Fibroblast of skin of abdomen (primary cell): Measurements from ENCODE around the gene GAS2L1.

Source experiments
- DNase-seq: peaks from one replicate; pipeline ENCODE4 v3.0.0-alpha.2; 2013

The GAS2L1 gene

DNA sequence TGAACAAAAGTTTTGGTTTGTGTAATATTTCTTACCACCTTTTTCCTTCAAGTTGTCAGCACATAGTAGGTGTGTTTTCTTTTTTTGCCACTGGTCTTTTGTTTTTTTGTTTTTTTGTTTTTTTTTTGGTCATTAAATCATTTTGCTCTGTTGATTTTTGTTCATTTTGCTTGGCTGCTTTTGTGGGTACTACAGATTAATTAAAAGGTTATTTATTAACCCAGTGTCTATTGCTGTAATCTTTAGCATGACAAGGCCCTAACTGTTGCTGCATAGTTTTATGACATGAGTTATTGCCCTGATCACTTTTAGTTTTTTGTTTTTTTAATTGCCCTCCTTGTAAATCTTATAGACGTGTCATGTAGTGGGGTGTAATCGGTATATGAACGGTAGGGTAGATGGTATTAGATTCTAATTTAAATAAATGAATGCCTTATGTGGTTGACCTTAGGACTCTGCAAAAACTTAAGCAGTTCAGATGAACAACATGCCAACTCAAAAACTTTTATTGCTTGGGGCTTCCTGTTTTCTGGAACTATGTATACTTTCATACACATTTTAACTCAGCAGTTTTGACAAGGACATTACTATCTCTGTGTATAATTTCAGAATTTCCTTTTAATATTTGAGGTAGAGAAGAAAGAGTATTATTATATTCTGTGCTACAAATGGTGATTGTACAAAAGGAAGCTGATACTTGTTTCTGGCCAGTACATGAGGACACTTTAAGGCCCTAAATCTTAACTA lies 30.5 kb upstream of the GAS2L1 start:
- no peak for DNase-seq

DNA sequence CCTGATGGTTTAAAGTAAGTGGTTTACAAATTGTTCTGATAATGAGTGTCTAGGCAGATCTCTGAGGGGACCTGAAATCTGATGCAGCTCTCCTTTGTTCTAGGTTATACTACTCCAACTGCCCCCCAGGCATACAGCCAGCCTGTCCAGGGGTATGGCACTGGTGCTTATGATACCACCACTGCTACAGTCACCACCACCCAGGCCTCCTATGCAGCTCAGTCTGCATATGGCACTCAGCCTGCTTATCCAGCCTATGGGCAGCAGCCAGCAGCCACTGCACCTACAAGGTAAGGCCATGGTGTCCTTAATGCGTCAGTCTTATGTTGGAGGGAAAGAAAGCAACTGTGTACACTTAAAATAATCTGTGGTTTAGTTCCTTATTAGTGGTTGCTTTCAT lies 28.5 kb upstream of the GAS2L1 start:
- no peak for DNase-seq

DNA sequence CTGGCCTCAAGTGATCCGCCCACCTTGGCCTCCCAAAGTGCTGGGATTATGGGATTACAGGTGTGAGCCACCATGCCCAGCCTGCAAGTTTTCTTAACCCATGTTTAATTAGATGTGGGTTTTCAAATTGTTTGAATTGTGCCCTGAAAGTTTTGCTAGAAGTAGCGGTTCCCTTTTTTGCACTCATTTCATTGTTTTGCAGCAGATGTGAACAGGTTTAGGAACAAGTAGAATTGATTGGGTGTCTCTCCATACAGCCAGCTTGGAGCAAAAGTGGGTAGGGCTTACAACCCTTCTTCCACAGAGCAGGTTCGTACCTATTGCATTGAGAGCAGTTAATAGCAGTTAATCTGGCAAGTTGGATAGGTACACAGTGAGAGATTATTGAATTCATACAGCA lies 22.3 kb upstream of the GAS2L1 start:
- DNase-seq, result no peak

DNA sequence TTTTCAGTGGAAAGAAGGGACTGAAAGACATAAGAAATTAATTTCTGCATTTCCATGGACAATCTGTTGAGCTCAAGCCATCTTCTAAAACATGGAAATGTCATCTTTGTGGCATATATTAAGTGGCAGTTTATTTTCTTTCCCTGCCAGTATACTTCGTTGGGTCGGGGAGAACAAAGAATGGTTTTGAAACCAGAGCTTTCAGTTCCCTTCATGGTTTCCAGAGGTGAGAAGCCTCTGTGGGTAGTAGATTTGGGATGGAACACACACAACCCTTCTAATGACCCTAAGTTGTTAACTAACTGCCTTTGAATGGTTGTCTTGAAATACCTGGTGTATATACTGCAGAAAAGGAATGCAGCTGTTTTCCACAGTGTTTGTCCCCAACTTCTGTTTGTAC lies 17.6 kb upstream of the GAS2L1 start:
- DNase-seq, result no peak

DNA sequence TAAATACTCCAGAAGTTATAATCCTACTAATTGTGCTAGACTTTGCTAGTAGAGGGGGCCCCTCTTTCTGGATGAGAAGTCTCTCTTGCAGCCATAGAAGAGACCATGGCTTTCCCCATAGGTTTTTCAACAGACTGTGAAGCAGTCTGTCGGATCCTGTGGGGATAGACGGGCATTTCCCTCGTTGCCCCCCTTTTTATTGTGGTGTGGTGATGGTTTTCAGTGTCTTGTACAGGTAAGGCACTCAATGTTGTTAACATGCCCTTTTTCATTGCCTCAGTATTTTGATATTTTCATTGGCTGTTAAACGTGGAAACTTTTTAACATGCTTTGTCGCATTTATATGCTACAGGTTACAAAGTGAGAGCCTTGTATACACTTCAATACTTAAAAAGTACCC lies 16.4 kb upstream of the GAS2L1 start:
- DNase-seq, result no peak

DNA sequence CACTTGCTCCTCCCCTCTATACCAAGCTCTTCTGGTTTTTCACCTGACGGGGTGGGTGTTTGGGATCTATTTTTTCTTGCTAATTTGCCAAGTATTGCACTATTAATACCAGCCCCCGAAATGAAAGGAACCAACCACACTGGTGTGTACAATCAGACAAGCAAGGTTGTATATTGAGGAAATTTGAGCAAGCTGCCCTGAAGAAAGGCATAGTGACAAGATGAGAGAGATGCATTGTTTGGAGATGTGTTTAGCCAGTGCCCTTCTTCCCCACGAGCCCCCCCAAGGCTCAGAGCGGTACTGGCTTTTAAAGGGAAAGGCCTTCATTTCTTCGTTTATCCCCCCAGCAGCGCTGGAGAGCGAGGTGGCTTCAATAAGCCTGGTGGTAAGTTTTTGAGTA lies 15.2 kb upstream of the GAS2L1 start:
- DNase-seq, result no peak

DNA sequence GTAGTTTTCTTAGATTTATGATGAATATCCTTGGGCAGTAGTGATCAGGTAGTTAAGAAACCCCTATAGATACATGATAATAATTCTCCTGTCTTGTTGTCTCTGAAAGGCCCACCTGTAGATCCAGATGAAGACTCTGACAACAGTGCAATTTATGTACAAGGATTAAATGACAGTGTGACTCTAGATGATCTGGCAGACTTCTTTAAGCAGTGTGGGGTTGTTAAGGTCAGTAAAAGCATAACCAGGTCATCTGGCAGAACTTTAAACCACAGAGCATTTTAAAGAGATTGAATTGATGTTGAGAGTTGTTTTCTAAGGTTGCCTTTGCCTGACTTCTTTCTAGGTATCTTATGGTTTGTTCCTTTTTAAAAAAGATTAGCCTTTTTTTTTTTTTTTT lies 14.1 kb upstream of the GAS2L1 start:
- no peak for DNase-seq

DNA sequence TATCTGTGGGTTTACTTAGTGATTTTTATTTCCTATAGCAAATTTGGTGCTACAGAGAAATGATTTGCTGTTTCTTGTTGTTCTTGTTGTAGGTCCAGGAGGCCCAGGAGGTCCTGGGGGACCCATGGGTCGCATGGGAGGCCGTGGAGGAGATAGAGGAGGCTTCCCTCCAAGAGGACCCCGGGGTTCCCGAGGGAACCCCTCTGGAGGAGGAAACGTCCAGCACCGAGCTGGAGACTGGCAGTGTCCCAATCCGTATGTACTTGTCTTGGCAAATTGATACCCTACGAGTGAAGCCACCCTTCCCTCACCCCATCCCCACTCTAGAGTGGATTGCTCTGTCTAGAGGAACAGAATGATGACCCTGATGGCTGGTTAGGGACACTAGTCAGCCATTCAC lies 7.8 kb upstream of the GAS2L1 start:
- no peak for DNase-seq

DNA sequence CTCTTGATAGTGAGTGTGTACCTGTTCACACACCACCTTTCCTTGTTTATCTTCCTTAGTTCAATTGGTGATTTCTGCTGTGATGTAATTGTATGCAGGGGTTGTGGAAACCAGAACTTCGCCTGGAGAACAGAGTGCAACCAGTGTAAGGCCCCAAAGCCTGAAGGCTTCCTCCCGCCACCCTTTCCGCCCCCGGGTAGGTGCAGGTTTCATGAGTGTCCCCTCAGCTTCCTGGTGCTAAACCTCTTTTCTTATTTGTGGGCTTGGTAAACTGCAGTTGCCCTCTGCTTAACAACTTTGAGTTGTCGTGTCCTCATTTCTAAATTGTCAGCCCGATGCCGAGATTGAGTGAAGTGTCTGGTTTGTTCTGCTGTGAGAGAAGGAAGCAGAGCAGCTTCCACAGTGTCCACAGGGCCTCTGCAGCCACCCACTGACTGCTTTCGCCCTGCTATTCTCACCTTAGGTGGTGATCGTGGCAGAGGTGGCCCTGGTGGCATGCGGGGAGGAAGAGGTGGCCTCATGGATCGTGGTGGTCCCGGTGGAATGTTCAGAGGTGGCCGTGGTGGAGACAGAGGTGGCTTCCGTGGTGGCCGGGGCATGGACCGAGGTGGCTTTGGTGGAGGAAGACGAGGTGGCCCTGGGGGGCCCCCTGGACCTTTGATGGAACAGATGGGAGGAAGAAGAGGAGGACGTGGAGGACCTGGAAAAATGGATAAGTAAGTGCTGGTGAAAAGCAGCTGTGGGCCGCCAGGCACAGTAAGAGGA lies 7.1 kb upstream of the GAS2L1 start:
- DNase-seq, result no peak

DNA sequence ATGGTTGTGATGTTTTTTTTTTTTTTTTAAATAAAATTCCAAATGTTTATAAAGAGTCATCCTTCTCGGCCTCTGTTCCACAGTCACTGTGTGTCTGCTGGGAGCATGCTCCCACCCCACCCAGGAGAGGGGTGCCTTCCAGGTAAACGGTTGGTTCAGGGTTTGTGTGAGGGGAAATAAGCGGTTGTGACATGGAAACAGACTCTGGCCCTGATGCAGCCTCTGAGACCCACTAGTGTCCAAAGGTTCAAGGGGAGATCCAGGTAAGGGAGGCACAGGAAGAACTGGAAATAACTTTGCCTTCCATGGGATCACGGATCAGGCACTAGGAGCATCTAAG lies 6.0 kb upstream of the GAS2L1 start:
- no peak for DNase-seq

DNA sequence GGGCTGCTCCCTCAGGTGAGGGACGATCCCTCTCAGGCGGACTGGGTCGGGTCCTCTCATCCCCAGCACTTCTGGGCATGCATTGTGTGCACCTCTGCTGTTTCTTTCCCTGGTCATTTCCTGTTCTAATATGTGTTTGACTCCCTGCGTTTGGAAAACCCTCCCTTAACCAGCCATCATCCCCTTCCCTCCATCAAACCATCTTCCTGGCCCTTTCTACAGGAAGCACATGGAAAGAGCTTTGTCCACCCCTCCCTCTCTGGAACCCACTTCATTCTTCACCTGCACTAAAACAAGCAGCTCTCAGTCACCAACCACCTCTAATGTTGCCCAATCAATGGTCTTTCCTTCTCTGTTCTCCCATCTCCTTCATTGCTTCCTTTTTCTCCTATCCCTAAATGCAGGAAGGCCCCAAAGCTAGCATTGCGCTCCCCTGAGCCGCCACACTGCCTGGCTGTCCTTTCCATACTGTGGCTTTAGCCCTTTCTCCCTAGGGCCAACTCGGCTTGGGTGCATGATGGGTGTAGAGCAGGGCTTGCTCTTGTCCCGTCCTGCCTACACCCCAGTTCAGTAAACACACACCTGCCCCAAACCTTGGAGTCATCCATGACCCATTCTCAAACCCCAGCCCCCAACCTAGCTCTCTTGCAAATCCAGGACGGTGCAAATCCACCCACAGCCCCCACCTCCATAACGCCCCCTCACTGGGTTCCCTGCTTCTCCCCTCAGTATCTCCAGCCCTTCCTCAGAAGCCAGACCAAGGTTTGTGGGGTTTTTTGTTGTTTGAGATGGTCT lies 5.4 kb upstream of the GAS2L1 start:
- no peak for DNase-seq

DNA sequence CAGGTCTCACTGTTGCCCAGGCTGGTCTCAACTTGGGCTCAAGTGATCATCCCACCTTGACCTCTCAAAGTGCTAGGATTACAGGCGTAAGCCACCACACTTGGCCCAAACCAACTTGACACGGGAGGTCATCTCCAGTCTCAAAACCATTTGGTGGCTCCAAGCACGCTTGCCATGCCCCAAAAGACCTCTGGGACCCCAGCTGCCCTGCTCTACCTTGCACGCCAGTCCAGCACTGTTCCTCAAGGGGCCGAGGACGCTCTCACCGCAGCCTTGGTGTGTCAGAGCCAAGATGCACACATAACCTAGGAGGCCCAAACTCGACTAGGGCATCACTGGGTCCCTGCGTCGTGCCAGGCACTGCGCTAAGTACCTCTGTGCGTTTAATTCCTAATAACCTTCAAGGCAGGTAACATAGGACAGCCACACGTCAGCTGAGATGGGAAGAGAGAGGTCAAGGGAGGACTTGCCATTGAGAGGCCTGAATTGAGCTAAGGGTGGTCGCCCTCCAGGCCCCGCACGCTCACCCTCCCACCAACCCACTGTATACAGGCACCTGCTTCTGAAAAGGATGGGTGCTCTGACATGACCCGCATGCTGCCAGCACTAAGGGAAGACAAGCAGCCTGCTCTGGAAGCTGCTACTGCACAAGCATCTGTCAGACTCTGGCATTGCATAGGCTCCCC lies 4.6 kb upstream of the GAS2L1 start:
- no peak for DNase-seq

DNA sequence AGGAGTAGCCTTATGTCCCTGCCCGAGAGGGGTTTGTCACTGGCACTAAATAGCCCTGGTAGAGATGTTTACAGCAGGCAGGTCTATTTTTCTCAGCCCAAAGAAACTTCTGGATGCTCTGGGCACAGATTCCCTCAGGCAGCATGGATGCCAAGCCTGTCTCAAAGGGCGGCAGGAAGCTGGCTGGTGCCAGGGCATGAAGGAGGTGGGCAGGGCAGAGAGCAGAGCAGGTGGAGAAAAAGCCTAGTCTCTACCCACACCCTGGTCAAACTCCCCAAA lies 4.1 kb upstream of the GAS2L1 start:
- no peak for DNase-seq

DNA sequence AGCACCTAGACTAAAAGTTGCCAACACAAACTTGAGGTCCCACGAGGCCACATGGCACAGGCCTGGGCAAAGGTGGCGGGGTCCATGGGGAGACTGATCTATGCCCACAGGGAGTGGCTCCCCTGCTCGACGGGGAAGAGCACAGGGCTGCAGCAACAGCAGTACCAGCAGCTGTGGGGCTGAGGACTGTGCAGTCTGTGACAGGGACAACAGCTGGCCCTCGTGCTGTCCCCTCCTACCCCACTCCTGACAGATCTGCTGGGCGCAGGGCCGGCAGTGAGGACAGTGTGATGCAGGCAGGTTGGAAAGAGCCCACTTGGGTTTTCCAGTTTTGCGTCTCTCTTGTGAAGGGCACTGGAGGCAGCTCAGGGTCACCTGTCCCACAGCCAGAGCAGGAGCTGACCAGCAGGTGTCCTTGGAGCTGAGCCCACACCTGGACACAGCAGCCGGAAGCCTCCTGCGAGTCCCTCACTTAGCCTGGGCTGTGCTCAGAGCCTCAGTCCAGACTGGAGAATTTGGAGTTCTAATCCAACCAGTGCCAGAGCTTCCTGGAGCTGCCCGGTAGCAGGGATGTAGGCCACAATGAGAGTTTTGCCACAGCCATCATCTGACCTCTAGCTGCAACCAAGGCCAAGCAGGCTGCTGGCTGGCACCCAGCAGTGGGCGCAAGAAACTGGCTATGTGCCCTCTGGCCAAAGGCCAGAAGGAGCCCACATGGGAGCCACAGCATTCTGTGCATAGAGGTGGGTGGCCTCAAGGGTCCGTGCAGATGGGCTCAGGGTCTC lies 3.6 kb upstream of the GAS2L1 start:
- DNase-seq, result no peak

DNA sequence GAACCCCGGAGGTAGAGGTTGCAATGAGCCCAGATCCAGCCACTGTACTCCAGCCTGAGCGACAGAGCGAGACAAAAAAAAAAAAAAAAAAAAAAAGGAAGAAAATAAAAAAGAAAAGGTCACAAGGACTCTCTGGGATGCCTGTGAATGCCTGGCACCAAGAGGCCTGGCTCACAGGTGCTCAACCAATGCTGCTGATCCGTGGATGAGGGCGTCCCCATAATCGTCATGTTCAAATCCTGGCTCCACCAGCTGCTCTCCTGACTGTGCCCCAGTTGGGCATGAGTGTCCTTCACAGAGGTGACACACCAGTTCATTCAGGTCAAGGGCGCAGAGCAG lies 645 bp upstream of the GAS2L1 start:
- DNase-seq, result no peak

DNA sequence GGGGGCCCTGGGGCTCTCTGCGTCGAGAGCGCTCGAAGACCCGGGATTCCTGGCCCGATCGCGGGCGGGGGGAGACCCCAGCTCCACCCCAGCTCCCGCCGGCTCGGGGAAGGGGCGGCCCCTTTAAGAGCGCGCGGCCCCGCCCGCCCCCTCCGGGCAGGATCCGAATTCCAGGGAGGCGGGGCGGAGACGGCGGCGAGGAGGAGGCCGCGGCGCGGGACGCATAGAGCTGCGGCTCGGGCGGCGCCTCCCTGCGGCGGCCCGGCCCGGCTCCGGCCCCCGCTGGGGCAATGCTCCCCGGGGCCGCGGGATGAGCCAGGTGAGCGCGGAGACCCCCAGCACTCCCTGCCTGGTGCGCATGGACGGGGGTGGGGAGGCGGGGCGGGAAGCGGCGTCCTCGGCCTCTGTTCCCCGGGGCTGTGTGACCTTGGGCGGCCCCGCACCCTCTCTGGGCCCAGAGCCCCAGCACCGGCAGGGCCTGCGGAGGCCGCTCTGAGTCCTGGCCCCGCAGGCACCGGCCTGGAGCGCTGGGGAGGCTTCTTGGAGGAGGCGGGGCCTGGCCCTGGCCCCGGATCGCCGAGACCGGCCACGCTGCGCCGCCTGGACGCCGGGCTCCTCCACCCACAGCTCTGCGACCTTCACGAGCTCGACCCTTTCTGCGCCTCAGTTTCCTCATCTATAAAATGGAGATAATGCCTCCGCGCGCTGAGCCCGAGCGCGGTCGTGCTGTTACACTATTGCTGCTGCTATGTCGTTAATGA lies 565 bp downstream of the GAS2L1 start:
- DNase-seq, result peak; percentile 76

DNA sequence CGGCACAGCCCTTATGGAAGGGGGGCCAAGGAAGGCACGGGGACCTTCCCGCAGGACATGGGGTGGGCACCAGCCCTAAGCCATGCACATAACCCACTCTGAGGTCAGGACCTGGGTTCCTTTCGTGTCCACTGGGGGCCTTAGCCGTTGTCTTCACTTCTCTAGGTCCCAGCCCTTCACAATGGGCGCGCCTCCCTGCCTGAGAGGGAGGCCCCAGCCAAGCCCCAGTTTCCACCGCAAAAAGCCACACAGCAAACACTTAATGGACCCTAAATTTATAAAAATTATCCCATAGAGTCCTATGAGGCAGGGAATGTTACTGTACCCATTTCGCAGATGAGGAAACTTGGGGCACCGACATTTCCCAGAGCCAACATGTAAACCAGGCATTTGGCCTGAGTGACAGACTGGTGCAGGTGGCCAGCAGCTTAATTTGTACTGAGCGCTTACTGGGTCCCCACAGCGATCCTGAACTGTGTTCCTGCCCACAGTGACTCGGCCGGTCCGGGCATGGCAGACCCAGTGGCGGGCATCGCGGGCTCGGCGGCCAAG lies 1.2 kb downstream of the GAS2L1 start:
- no peak for DNase-seq

DNA sequence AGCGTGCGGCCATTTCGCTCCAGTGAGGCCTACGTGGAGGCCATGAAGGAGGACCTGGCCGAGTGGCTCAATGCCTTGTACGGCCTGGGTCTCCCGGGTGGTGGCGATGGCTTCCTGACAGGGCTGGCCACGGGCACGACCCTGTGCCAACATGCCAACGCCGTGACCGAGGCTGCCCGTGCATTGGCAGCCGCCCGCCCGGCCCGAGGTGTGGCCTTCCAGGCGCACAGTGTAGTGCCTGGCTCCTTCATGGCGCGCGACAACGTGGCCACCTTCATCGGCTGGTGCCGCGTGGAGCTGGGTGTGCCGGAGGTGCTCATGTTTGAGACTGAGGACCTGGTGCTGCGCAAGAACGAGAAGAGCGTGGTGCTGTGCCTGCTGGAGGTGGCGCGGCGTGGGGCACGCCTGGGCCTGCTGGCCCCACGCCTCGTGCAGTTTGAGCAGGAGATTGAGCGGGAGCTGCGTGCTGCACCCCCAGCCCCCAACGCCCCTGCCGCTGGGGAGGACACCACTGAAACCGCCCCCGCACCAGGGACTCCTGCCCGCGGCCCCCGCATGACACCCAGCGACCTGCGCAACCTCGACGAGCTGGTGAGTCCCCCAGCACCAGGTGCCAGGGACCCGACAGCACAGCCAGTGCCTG lies 1.8 kb downstream of the GAS2L1 start:
- DNase-seq, result no peak

DNA sequence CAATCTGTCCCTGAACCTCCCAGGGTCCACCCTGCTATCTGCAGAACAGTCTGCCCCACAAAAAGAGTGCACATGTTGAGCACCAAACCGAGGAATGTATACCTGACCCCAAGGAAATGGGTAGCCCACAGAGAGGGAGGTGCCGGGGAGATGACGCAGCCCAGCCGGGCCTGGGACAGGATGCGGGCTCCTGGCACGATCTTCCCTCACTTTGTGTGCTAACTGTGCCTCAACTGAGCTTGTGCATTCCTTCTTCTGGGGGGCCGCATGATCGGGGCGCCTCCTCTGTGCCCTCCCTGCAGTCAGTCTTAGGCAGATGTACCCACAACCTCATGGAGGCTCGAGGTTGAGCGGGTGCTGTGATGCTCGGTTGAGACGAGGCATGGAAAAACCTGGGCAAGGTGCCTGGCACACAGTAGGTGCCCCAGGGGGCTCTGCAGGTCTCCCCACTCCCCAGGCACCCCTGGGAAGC lies 2.4 kb downstream of the GAS2L1 start:
- DNase-seq, result peak; percentile 37

DNA sequence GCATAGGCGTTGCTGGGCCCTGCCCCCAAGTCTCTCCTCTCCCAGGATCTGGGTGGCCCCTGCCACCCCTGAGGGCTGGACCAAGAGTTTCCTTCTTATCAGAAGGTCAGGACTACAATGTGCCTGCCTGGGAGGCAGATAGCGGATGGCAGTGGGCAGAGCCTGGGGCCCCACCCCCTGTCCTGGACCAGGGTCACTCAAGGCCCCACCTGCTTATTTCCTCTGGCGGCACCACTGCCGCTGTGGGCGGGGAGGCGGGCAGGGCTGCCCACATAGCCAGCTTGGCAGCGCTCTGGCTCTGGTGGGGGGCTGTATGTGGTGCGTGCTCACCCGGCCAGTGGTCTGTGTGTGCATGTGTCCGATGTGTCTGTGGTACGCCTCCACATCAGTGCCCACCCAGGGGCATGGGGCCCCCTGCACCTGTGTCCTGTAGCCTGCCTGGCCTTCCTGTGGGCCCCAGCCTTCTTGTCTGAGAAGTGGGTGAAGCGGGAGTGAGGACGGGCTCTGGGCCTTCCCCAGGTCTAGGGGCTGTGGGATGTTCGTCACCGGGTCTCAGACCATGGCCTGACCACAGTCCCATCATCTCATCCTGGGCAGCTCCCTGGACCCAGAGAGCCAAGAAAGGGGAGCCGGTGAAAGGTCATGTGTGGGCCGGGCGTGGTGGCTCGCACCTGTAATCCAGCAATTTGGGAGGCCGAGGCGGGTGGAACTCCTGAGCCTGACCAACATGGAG lies 3.0 kb downstream of the GAS2L1 start:
- DNase-seq, result no peak
